NCI-H2196 (cell line): Measurements from ENCODE around the gene C2CD4D.
A peak's percentile ranks its signal among the peaks of the same experiment; 100 is the strongest.

ENCODE experiments used
- DNase-seq: peaks from one replicate; lab custom pipeline; 2025; ENCODE audit not compliant: unreplicated experiment; lab: John Stamatoyannopoulos, UW

C2CD4D gene

GRCh38 chr1:151835596-151835995 is 4.0 kb downstream of the C2CD4D start:
- no peak for DNase-seq

DNA sequence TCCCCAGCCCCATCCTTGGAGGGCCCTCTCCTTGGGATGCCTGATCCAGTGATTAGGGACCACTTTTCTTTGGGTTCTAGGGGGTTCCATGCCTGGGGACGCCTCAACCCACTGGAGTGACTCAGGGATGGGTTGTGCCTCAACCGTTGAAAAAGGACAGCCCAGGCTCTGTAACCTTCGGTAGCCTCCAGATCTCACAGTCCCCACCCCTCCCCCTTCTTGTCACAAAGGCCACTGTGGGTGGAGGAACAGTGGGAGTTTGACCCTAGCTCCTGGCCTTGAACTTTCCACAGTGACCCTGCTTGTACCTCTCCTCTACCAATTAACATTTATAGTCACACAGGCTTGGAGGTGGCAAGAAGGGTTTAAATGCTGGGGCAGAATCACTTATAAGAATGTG is 5.4 kb downstream of the C2CD4D start:
- DNase-seq, result no peak

- DNase-seq, result no peak
Observed at GRCh38 chr1:151833172-151833900, 6.3 kb downstream of the C2CD4D start.

- peak; percentile 98 for DNase-seq
Observed at GRCh38 chr1:151832318-151832980, 7.2 kb downstream of the C2CD4D start.

DNA sequence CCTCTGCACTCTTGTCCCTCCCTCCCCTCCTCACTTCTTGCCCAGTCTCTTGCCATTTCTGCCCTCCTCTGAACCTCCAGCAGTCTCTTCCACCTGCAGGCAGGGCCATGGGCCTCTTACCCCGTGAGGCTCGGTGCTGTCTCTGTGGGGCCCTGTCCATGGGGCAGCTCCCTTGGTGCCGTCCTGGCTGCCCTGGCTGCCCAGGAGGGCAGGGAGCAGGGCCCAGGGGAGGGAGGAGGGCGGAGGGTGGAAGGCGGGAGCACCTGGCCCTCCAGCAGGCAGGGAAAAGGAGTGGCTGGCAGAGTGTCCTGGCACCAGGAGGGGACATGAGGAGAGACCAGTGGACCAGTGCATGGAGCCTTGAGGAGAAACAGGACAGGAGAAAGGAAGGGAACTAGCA is 8.0 kb downstream of the C2CD4D start, which contains the start of gene RORC:
Gene RORC, minus strand, starts transcription at position 198 of the 400 bp plus-strand sequence. Its CDS starts 38 bp downstream, at position 160.
- DNase-seq, result peak; percentile 68

DNA sequence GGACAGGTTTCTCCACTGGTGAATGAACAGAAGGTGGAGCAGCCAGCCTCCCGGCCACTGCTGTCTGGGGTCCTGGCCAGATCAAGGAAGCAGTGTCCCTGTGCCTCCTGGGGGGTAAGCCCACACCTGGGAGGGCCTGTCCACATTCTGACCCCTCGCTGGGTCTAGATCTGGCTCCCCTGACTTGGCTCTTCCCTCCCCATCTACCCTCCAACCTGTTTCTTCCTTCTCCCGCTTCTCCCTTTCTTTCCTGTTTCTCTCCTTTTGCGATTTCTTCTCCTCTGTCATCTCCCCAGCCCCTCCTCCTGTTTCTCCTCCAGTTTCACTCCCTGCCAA is 8.4 kb downstream of the C2CD4D start:
- DNase-seq, result no peak

DNA sequence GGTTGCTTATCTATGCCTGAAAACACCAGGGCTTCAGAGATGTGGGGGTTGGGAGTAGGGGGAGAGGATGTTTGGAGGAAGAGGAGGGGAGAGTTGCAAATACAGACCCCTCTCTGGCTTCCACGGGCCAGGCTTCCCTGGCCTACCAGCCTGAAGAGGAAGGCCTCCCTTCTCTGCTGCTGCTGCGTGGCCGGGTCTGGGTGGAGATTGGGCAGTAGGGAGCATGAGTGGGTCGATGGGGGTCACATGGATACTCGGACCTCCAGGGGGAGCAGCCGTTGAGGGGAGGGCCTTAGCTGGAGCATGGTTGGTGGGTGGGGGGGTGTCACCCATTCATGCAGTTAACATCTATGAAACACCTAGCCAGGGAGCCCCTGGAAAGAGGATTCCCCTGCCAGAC is 9.6 kb downstream of the C2CD4D start:
- no peak for DNase-seq

DNA sequence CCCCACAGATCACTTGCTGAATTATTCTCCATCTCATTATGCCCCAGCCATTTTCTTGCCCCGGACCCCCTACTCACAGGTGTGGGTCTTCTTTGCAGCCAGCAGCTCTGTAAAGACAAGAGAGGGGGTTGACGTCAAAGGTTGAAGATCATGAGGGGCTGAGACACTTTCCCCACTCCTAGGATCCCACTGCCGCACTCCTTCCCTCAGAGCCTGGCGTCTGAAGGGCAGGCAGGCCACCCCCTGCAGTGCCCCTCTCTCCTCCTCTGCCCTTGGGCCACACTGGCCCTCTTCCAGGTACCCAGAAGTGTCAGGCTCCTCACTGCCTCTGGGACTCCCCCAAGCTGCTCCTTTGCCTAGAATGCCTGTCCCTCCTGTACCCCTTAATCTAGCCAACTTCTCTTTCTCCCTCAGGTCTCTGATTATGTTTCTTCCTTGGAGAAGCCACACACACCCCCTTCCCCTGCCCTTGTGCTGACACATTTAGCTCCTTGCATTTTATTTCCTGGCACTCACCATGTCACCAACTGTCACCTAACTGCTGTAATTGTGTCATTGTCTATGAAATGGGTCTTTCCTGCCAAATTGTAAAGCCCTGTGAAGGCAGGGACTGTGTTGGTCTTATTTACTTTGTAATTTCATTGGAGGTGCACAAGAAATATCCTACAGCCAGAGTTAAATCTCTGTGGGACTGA is 10.1 kb downstream of the C2CD4D start:
- no peak for DNase-seq

DNA sequence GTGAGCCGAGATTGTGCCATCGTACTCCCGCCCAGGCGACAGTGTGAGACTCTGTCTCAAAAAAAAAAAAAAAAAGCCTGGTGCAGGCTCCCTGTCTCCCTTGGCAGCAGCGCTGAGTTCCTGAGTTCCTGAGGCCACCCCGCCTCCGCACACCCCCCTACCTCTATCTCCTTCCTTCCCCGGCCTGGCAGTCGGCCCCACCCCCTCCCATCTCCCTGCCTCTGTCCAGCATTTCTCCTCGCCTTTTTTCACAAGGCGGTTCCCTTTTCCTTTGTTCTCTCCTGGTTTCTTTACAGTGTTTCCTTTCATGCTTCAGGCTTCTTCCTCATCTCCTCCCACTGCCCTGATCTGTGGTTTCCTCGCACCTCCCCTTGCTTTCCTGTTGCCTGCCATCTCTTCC is 10.7 kb downstream of the C2CD4D start:
- DNase-seq, result no peak

DNA sequence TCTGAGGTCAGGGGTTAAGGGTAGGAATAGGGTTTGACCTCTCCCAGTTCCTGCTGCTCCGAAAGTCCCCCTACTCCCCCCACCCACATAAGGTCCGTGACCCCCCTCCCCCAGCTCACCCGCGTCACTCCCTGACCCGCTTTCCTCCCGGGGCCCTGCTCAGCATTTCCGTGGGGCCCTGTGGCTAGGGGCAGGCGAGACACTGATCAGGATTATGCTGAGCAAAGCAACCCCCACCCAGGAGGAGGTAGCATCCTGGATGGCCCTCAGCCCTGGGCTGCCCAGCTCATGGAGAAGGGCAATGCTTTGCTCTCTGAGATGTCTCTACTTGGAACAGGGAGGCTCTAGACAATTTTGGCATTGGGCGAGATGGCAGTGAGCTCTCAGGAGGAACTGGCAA is 11.8 kb downstream of the C2CD4D start:
- no peak for DNase-seq

DNA sequence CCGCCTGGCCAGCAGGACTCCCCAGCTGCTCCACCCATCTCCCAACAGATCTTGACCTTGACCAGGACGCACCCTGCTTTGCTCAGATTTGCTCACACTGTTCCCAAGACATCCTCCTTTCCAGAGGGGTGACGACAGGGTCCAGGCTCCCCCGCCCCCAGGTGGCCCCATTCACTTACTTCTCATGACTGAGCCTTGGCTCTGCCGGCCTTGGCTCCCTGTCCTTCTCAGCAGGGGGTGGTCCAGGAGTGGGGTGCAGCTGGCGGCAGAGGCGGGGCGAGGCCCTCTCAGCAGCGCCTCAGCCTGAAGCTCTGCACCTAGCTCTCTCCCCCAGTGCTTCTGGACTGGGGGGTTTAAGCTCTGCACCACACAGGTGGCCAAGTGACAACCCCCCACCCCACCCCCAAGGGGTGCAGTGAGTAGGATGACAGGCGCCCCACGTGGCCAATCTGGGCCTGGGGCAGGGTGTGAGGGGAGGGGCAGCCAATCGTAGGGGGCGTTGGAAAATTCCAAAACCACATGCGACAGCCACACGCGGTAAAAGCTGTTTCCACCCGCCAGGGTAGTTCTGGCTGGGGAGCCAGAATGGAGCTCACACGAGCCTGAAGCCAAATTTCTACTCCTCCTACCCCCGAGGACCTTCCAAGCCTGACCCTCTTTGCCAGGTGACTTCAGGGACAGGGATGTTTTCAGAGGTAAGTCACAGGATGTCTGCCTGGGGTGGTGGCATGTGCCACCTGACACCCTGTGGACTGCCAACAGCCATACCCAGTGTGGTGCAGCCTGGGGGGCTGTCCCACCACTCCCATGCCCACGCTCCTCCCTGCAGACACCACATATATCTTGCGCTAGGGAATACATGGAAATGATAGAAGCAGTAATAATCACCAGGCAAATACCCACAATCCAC is 13.6 kb downstream of the C2CD4D start:
- DNase-seq, result no peak

- no peak for DNase-seq
Observed at GRCh38 chr1:151825204-151825603, 14.4 kb downstream of the C2CD4D start.

DNA sequence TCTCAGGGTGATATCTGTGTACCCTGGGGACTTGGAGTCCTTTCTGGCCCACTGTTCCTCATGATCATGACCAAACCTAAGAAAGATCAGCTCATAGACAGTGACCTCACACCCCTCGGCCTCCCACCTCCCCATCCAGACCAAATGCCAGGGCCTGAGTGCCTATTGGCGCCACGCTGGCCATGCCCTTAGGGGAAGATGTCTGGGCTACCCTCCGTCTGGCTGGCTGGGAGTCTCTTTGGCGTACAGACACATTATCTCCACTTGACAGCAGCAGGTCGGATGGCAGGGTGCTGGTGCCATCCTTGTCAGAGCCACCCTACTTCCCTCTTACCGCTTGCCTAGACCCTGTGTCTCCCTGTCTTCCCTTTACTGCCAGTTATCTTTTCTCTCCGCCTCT is 16.4 kb downstream of the C2CD4D start:
- DNase-seq, result no peak

- no peak for DNase-seq
Observed at GRCh38 chr1:151822404-151822803, 17.2 kb downstream of the C2CD4D start.

DNA sequence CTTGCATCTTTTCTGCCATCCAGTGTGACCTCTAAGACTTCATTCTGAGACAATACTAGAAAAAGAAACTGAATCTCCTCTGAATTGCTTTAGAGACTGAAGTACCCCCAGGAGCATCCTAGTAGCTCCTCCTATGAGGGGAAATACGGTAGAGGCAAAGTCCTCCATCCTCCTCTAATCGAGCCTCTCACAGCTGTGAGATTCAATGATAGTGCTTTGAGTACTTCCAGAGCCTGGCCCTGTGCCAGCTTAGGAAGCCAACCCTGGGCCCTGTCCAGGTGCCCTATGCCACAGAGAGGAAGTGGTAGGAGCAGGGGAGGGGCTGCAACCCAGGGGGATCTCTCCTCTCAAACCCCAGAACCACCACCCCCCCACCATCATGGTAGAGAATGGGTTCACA is 18.7 kb downstream of the C2CD4D start:
- peak; percentile 82 for DNase-seq

- peak; percentile 35 for DNase-seq
Observed at GRCh38 chr1:151819976-151820623, 19.5 kb downstream of the C2CD4D start.

- no peak for DNase-seq
Observed at GRCh38 chr1:151819227-151819835, 20.3 kb downstream of the C2CD4D start.

DNA sequence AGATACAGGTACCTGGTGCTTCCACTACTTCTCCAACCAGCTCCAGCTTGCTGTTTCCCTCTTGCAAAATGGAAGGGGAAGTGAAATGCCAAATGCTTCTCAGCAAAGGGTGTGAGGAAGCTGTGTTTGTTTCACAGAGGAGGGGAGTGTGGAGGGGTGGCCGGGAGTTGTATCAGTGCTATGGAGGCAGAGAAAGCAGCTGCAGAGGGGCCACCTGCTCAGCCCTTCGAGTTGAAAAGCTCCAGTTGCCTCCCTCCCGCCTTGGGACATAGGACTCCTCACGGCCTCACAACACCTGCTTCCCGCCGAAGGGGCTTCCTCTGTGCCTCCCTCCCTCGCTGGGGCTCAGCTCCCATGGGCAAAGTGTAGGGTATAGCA is 22.3 kb downstream of the C2CD4D start:
- DNase-seq, result no peak

DNA sequence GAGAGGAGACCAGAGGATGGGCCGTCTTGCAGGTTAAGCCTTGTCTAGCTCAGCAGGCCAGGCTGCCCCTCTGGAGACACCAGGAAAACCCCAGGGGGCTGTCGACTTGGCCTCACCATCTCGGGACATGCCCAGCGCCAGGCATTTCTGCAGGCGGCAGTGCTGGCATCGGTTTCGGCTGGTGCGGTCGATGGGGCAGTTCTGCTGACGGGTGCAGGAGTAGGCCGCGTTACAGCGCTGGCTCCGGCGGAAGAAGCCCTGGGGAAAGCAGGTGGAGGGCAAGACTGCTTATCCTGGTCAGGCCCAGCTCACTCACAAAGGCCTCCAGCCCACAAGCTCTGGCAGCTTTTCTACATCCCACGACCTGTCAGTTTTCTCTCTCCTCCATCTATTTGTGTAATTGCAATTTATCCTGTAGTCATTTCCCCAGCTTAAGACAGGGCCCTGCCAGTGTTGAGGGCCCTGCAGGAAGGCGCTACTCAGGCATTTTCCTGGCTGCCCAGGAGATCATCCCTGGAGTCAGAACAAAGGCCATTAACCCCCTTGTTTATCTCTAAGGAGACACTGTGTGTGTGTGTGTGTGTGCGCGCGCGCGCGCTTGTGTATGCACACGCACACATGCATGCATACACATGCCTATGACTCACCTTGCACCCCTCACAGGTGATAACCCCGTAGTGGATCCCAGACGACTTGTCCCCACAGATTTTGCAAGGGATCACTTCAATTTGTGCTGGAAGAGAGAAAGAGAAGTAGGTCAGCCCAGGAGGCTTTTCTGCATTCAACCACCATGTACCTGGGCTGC is 22.9 kb downstream of the C2CD4D start:
- DNase-seq, result no peak
